Stomach (tissue), 4 donors: Measurements from ENCODE around the gene UPF1.

Experiments used
- CTCF ChIP-seq, 7 experiments: fragments of 450-650 bp in 4 of 7; fragments of 200-600 bp in 3 of 7; sonication (generic) in 3 of 7; IDR thresholded peaks; one replicate each; pipeline ENCODE4 v1.5.1; 2016 to 2019; ENCODE audit warnings: antibody characterized with exemption in 7 of 7, control low read depth in 2 of 7, mild to moderate bottlenecking in 1 of 7
- EP300 ChIP-seq: sonication (generic); formaldehyde crosslinking; IDR thresholded peaks from one replicate; pipeline ENCODE4 v1.6.1; 2017; ENCODE audit warnings: antibody characterized with exemption
- POLR2A ChIP-seq, 4 donors: fragments of 450-650 bp; IDR thresholded peaks; one replicate each; pipeline ENCODE4 v1.6.1; 2016; ENCODE audit warnings: antibody characterized with exemption in 4 of 4, control low read depth in 2 of 4, mild to moderate bottlenecking in 1 of 4, moderate library complexity in 1 of 4

DNA sequence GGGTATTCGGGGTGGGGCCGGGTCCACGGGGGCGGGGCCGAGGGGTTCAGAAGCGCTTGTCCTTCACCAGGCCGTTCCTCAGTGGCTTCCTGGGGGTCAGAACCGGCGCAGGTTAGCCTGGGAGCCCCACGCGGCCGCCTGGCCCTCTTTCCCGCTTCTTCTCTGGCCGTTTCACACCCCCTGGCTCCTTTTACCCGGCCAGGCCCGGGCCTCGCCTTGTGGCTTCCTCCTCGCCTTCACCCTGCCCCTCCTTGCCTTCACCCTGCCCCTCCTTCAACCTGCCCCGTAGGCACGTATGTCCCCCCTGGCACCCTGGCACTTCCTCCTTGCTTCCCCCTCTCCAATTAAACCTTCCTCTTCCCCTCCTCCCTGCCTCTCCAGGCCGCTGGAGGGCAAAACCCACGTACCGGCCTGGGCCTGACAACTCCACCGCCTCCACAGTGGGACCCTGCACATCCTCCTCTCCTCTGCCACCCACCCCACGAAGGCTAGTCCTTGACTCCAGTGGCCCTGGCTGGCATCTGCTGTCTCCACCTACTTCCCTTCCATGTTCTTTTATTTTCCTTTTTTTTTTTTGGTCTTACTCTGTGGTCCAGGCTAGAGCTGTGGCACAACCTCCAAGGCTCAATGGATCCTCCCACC lies 38.9 kb downstream of the UPF1 start:
- TF ChIP-seq CTCF (IDR thresholded peaks at IDR 0.05) (no peak), EP300 (no peak), POLR2A (IDR thresholded peaks at IDR 0.05) (no peak)
